Measurements from ENCODE around the gene DDOST.

The DDOST gene

GRCh38 chr1:20625176-20626097 lies 35.7 kb downstream of the DDOST start:
- TF ChIP-seq ZFX (IDR thresholded peaks at IDR 0.05; ENCODE audit: borderline replicate concordance): no peak
- TF ChIP-seq, protein P1, sequence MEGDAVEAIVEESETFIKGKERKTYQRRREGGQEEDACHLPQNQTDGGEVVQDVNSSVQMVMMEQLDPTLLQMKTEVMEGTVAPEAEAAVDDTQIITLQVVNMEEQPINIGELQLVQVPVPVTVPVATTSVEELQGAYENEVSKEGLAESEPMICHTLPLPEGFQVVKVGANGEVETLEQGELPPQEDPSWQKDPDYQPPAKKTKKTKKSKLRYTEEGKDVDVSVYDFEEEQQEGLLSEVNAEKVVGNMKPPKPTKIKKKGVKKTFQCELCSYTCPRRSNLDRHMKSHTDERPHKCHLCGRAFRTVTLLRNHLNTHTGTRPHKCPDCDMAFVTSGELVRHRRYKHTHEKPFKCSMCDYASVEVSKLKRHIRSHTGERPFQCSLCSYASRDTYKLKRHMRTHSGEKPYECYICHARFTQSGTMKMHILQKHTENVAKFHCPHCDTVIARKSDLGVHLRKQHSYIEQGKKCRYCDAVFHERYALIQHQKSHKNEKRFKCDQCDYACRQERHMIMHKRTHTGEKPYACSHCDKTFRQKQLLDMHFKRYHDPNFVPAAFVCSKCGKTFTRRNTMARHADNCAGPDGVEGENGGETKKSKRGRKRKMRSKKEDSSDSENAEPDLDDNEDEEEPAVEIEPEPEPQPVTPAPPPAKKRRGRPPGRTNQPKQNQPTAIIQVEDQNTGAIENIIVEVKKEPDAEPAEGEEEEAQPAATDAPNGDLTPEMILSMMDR (IDR thresholded peaks at IDR 0.05): no peak
- H3K27ac ChIP-seq: no peak overlapping the region

DNA sequence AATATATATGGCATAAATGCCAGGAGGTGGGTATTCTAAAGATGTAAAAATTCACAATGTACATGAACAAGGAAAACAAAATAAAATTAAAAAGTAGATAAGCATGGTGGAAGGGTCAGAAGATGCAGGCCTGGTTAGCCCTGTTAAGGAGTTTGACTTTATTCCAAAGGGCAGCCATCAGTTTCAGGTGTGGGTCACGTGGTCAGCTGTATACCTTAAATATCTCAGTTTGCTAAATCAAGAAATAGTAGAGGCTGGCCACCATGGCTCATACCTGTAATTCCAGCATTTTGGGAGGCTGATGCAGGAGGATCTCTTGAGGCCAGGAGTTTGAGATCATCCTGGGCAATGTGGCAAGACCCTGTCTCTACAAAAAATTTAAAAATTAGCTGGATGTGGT lies 36.5 kb downstream of the DDOST start:
- H3K27ac ChIP-seq: no peak overlapping the region
- TF ChIP-seq, protein P1 (IDR thresholded peaks at IDR 0.05): no peak
- no peak for TF ChIP-seq ZFX (IDR thresholded peaks at IDR 0.05; ENCODE audit: borderline replicate concordance)

DNA sequence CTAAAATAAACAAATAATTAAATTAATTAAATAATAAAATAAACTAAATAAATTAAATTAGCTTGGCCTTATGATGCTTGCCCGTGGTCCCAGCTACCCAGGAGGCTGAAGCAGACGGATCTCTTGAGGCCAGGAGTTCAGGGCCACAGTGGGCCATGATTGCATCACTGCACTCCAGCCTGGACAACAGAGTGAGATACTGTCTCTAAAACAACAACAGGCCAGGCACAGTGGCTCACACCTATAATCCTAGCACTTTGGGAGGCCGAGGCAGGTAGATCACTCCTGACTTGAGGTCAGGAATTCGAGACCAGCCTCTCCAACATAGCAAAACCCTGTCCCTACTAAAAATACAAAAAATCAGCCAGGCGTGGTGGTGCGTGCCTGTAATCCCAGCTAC lies 40.2 kb downstream of the DDOST start:
- no peak for TF ChIP-seq ZFX (IDR thresholded peaks at IDR 0.05; ENCODE audit: borderline replicate concordance)
- TF ChIP-seq, protein P1 (IDR thresholded peaks at IDR 0.05): no peak

DNA sequence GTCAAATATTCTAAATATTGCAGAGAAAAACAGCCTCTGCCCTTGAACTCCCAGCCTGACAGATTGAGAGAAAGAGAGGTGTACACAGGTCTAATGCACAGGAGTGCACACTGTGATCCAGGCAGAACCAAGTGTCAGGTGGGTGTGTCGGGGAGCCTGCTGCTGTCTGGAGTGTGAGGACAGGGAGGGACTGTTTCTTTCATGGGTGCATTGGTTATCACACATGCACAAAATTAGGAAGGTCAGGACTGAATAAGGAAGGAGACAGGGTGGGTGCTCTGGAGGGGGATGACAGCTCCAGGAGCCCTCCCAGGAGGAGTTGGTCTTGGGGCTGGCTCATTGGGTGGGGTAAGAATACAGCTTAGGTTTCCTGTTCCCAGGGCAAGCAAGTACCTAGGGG lies 41.2 kb downstream of the DDOST start:
- no peak for TF ChIP-seq ZFX (IDR thresholded peaks at IDR 0.05; ENCODE audit: borderline replicate concordance)
- TF ChIP-seq, protein P1 (IDR thresholded peaks at IDR 0.05): no peak
- H3K27ac ChIP-seq: no peak overlapping the region

More for the DNA sequence above, 40.2 kb downstream of the DDOST start:
- no peak overlapping the region for H3K27ac ChIP-seq

- TF ChIP-seq, protein P1 (IDR thresholded peaks at IDR 0.05): no peak
- TF ChIP-seq ZFX (IDR thresholded peaks at IDR 0.05; ENCODE audit: borderline replicate concordance): no peak
- no peak overlapping the region for H3K27ac ChIP-seq
Measured at GRCh38 chr1:20618550-20618949, 42.6 kb downstream of the DDOST start.

GRCh38 chr1:20616847-20617487 lies 44.2 kb downstream of the DDOST start:
- no peak overlapping the region for H3K27ac ChIP-seq
- no peak for TF ChIP-seq ZFX (IDR thresholded peaks at IDR 0.05; ENCODE audit: borderline replicate concordance)
- TF ChIP-seq, protein P1 (IDR thresholded peaks at IDR 0.05): no peak

Data from 22Rv1 (cell line).